Measurements from ENCODE around the gene LRRC45.

DNA sequence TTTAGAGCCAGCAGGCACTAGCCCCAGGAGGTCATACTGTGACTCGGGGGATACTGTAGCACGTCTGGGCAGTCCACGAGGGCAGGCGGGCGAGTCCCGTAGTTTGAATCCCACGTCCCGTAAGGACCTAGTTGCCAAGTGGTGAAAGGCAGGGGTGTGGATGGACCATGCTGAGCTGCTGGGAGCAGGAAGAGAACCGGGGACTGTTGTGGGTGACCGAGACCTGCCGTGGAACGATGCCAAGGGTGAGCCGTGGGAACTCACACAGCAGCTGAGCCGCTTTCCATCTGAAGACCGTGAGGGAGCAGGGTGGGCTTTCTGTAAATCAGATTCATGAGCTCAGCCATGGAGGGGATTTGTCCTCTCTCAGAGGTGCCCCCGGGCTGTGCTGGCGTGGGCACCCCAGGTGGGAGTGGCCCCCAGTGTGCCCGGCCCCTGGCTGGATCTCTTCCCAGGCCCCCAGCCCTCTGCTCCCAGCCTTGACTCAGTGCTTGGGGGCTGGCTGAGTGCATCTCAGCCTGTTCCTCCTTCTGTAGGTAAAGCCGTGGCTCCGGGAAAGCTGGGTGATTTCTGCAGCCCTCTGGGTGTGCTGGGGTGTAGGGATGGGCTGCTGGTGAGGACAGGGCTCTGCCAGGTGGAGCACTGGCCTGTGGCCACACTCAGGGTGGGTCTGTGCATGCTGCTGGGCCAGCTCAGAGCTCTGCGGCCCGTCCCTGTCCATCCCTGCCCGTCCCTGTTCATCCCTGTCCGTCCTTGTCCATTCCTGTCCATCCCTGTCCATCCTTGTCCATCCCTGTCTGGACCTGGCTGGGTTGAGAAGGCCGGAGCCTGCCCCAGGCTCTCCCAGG is 32.0 kb upstream of the LRRC45 start:
- TF ChIP-seq, protein P1, sequence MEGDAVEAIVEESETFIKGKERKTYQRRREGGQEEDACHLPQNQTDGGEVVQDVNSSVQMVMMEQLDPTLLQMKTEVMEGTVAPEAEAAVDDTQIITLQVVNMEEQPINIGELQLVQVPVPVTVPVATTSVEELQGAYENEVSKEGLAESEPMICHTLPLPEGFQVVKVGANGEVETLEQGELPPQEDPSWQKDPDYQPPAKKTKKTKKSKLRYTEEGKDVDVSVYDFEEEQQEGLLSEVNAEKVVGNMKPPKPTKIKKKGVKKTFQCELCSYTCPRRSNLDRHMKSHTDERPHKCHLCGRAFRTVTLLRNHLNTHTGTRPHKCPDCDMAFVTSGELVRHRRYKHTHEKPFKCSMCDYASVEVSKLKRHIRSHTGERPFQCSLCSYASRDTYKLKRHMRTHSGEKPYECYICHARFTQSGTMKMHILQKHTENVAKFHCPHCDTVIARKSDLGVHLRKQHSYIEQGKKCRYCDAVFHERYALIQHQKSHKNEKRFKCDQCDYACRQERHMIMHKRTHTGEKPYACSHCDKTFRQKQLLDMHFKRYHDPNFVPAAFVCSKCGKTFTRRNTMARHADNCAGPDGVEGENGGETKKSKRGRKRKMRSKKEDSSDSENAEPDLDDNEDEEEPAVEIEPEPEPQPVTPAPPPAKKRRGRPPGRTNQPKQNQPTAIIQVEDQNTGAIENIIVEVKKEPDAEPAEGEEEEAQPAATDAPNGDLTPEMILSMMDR (IDR thresholded peaks at IDR 0.05), result no peak
- TF ChIP-seq POLR2A (IDR thresholded peaks at IDR 0.05), result no peak

Data from adrenal gland (tissue), 5 donors.